ENCODE data around the gene WASF3. TPM values are rescaled to one million over a fixed set of nuclear protein-coding genes. Genes with fewer than 3 reads are reported as not detected.

WASF3 gene
- total and polyA plus RNA-seq, 2 of the 13 experiments (the other 11 are each of a cell fraction or from before 2014, with no cell fraction given) = 10.4 to 17.2 TPM

GRCh38 chr13:26621731-26622401 lies 64.4 kb downstream of the WASF3 start (continued):
- TF ChIP-seq ZBTB4 (CRISPR knock-in tag; IDR thresholded peaks at IDR 0.05; ENCODE audit: borderline replicate concordance) = no peak
- no peak for TF ChIP-seq MTA3 (CRISPR knock-in tag; IDR thresholded peaks at IDR 0.05)
- TF ChIP-seq XBP1 (CRISPR knock-in tag; IDR thresholded peaks at IDR 0.05) = no peak
- TF ChIP-seq POLR2AphosphoS2 (IDR thresholded peaks at IDR 0.05; ENCODE audit: low read depth, low read length) = no peak
- TF ChIP-seq SAP130 (CRISPR knock-in tag; IDR thresholded peaks at IDR 0.05; ENCODE audit: low read depth) = 0 out of 2 replicates have a peak, but pooled peaks have one; percentile 20
- 0 out of 2 replicates have a peak, but pooled peaks have one; percentile 43 for TF ChIP-seq ZSCAN5A (CRISPR knock-in tag; IDR thresholded peaks at IDR 0.05; ENCODE audit: borderline replicate concordance)
- TF ChIP-seq ARID3A (IDR thresholded peaks at IDR 0.05; ENCODE audit: low read depth, low read length) = peak; percentile 33; the same call in 1 of the 2 replicates
- no peak for TF ChIP-seq CENPT (CRISPR knock-in tag; IDR thresholded peaks at IDR 0.05; ENCODE audit: low read depth)
- TF ChIP-seq HNF4A (CRISPR knock-in tag; IDR thresholded peaks at IDR 0.05) = peak; percentile 93
- no peak for TF ChIP-seq DPF2 (CRISPR knock-in tag; IDR thresholded peaks at IDR 0.05; ENCODE audit: borderline replicate concordance, low read depth)
- TF ChIP-seq MIXL1 (CRISPR knock-in tag; IDR thresholded peaks at IDR 0.05) = peak; percentile 80; the same call in 1 of the 2 replicates
- no peak for TF ChIP-seq ATAD3A (CRISPR knock-in tag; IDR thresholded peaks at IDR 0.05)
- TF ChIP-seq KDM6A (CRISPR knock-in tag; IDR thresholded peaks at IDR 0.05; ENCODE audit: low read depth) = 0 out of 2 replicates have a peak, but pooled peaks have one; percentile 14
- TF ChIP-seq HNF4G (IDR thresholded peaks at IDR 0.05; ENCODE audit: borderline replicate concordance, low read depth, low read length) = peak; percentile 68
- no peak for TF ChIP-seq HNF4G (CRISPR knock-in tag; IDR thresholded peaks at IDR 0.05; ENCODE audit: borderline replicate concordance, low read depth)
- TF ChIP-seq TBX3 (IDR thresholded peaks at IDR 0.05; ENCODE audit: borderline replicate concordance) = 0 out of 2 replicates have a peak, but pooled peaks have one; percentile 19
- peak; percentile 20; the same call in 1 of the 2 replicates for TF ChIP-seq ZMYM4 (CRISPR knock-in tag; IDR thresholded peaks at IDR 0.05)
- TF ChIP-seq ZHX1 (CRISPR knock-in tag; IDR thresholded peaks at IDR 0.05; ENCODE audit: low read depth) = no peak
- TF ChIP-seq ZNF264 (CRISPR knock-in tag; IDR thresholded peaks at IDR 0.05) = peak; percentile 46; the same call in 1 of the 2 replicates
- no peak for TF ChIP-seq ZNF740 (CRISPR knock-in tag; IDR thresholded peaks at IDR 0.05)
- TF ChIP-seq PPARG (CRISPR knock-in tag; conservative IDR thresholded peaks at IDR 0.05) = peak; percentile 94

Data from HepG2 (cell line).